Measurements from ENCODE around the gene GJD2.

GRCh38 chr15:34753236-34753894, 1.4 kb downstream of the GJD2 start:
- no peak for TF ChIP-seq CREB1 (IDR thresholded peaks at IDR 0.05)
- TF ChIP-seq CREB1 (CRISPR knock-in tag; IDR thresholded peaks at IDR 0.05): no peak
- TF ChIP-seq TAF1 (CRISPR knock-in tag; IDR thresholded peaks at IDR 0.05): no peak
- TF ChIP-seq REST (IDR thresholded peaks at IDR 0.05; ENCODE audit: borderline replicate concordance in 1 of 2, low read depth in 1 of 2, low read length in 2 of 2): peak; percentile 76 to 97
- no peak for TF ChIP-seq POLR2AphosphoS5 (IDR thresholded peaks at IDR 0.05; ENCODE audit: low read depth, low read length)
- no peak for TF ChIP-seq ZNF766 (CRISPR knock-in tag; IDR thresholded peaks at IDR 0.05; ENCODE audit: borderline replicate concordance)
- TF ChIP-seq, protein P1, sequence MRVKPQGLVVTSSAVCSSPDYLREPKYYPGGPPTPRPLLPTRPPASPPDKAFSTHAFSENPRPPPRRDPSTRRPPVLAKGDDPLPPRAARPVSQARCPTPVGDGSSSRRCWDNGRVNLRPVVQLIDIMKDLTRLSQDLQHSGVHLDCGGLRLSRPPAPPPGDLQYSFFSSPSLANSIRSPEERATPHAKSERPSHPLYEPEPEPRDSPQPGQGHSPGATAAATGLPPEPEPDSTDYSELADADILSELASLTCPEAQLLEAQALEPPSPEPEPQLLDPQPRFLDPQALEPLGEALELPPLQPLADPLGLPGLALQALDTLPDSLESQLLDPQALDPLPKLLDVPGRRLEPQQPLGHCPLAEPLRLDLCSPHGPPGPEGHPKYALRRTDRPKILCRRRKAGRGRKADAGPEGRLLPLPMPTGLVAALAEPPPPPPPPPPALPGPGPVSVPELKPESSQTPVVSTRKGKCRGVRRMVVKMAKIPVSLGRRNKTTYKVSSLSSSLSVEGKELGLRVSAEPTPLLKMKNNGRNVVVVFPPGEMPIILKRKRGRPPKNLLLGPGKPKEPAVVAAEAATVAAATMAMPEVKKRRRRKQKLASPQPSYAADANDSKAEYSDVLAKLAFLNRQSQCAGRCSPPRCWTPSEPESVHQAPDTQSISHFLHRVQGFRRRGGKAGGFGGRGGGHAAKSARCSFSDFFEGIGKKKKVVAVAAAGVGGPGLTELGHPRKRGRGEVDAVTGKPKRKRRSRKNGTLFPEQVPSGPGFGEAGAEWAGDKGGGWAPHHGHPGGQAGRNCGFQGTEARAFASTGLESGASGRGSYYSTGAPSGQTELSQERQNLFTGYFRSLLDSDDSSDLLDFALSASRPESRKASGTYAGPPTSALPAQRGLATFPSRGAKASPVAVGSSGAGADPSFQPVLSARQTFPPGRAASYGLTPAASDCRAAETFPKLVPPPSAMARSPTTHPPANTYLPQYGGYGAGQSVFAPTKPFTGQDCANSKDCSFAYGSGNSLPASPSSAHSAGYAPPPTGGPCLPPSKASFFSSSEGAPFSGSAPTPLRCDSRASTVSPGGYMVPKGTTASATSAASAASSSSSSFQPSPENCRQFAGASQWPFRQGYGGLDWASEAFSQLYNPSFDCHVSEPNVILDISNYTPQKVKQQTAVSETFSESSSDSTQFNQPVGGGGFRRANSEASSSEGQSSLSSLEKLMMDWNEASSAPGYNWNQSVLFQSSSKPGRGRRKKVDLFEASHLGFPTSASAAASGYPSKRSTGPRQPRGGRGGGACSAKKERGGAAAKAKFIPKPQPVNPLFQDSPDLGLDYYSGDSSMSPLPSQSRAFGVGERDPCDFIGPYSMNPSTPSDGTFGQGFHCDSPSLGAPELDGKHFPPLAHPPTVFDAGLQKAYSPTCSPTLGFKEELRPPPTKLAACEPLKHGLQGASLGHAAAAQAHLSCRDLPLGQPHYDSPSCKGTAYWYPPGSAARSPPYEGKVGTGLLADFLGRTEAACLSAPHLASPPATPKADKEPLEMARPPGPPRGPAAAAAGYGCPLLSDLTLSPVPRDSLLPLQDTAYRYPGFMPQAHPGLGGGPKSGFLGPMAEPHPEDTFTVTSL (CRISPR knock-in tag; IDR thresholded peaks at IDR 0.05; ENCODE audit: borderline replicate concordance): no peak
- TF ChIP-seq PRMT3 (CRISPR knock-in tag; IDR thresholded peaks at IDR 0.05; ENCODE audit: borderline replicate concordance, low read depth): no peak
- TF ChIP-seq KDM5A (IDR thresholded peaks at IDR 0.05; ENCODE audit: borderline replicate concordance, low read length): no peak
